A673 (cell line): ENCODE data around the gene NRXN3. TPM values are rescaled to one million over a fixed set of nuclear protein-coding genes. Genes with fewer than 3 reads are reported as not detected.

Source experiments
- BruUV-seq: library from RNA; stranded (reverse); fragments of 400-500 nt; replicated peaks from 2 replicates; lab custom pipeline; 2021; lab: Mats Ljungman, UMichigan
- CTCF ChIA-PET: fragments of 300-600 bp; sonication (Branson Sonifier 250); formaldehyde crosslinking; loops from one replicate; lab custom pipeline; 2022; ENCODE audit warnings: antibody characterized with exemption; lab: Charles Lee
- POLR2A ChIA-PET: fragments of 300-600 bp; sonication (Branson Sonifier 250); formaldehyde crosslinking; loops from one replicate; lab custom pipeline; 2022; ENCODE audit warnings: antibody characterized with exemption; ENCODE audit not compliant: low non-redundant PET; lab: Charles Lee
- DNase-seq: peaks from one replicate; pipeline ENCODE4 v3.0.0-alpha.2; 2015; ENCODE audit warnings: low spot score
- H3K27ac ChIP-seq: fragments of 200-600 bp; sonication (generic); 2 replicates; pipeline ENCODE4 v1.5.1; 2016; ENCODE audit warnings: mixed run types, low read depth, mild to moderate bottlenecking, mixed read lengths, antibody characterized with exemption, low read length; ENCODE audit not compliant: poor library complexity, severe bottlenecking
- H3K27me3 ChIP-seq: fragments of 200-600 bp; sonication (generic); replicated peaks from 2 replicates; pipeline ENCODE4 v1.6.1; 2017; ENCODE audit warnings: mixed run types, low read depth, mild to moderate bottlenecking, mixed read lengths, antibody characterized with exemption, low read length; ENCODE audit not compliant: insufficient read depth, poor library complexity
- H3K36me3 ChIP-seq: fragments of 200-600 bp; sonication (generic); 2 replicates; pipeline ENCODE4 v1.6.1; 2016; ENCODE audit warnings: mixed run types, mild to moderate bottlenecking, mixed read lengths, antibody characterized with exemption, low read length; ENCODE audit not compliant: insufficient read depth, poor library complexity, severe bottlenecking
- H3K4me1 ChIP-seq: fragments of 200-600 bp; sonication (generic); 2 replicates; pipeline ENCODE4 v1.6.1; 2017; ENCODE audit warnings: mixed run types, mild to moderate bottlenecking, mixed read lengths, antibody characterized with exemption, low read length; ENCODE audit not compliant: insufficient read depth, poor library complexity, severe bottlenecking
- H3K4me3 ChIP-seq: fragments of 200-600 bp; sonication (generic); 2 replicates; pipeline ENCODE4 v1.5.1; 2016; ENCODE audit warnings: low read depth, mixed run types, mild to moderate bottlenecking, mixed read lengths, low read length; ENCODE audit not compliant: poor library complexity, severe bottlenecking
- H3K9me3 ChIP-seq: fragments of 200-600 bp; sonication (generic); 2 replicates; pipeline ENCODE4 v1.6.1; 2016; ENCODE audit warnings: mixed run types, low read depth, mild to moderate bottlenecking, mixed read lengths, antibody characterized with exemption, low read length; ENCODE audit not compliant: poor library complexity, severe bottlenecking
- CTCF ChIP-seq: fragments of 300-800, 200-600 bp; sonication (generic); conservative IDR thresholded peaks from 2 replicates; pipeline ENCODE4 v1.5.1; 2017; ENCODE audit warnings: low read depth, mild to moderate bottlenecking, antibody characterized with exemption, low read length, moderate library complexity, mixed read lengths
- EZH2 ChIP-seq: fragments of 200-600 bp; sonication (generic); IDR thresholded peaks from 2 replicates; pipeline ENCODE4 v1.6.1; 2017; ENCODE audit warnings: borderline replicate concordance, low read depth, mild to moderate bottlenecking, mixed read lengths, antibody characterized with exemption, low read length; ENCODE audit not compliant: poor library complexity, severe bottlenecking
- intact Hi-C: fragments of 100-400 bp; cut with micrococcal nuclease; formaldehyde crosslinking; loops from one replicate; pipeline ENCODE4 v1.10.0; 2022; ENCODE audit not compliant: unreplicated experiment
- total RNA-seq: library from RNA; stranded (reverse); gene quantifications from 2 replicates; pipeline ENCODE4 v1.2.3, GENCODE V29; 2021

The NRXN3 gene
- total RNA-seq, 1 experiment from 2014 or later: 0.21 TPM

DNA sequence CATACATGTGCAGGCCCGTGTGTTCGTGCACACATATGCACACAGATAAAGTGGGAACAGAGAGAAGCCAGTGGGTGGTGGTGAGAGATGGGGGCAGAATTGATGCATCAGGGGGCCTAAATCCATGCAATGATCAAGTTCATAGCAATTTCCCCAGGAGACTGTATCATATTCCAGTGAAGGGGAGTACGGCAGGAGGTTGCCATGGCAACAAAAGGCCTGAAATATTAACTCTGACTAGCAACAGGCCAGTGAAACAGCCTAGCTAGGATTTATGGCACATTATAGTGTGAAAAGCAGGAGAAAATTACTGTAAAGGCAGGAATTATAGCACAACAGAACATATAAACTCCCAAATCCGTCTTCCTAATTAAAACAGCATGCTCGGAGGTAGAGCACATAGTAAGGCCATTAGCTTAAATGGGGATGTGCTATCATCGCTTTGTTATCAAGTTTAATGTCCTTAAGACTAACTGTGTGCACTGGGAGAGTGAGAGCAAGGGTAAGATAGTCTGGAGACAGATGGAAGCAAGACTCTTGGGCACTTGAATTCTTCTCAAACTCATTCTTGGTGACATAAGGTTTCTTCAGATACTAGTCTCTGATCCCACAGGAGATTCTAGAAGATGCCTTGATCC lies 1234.8 kb downstream of the NRXN3 start:
- BruUV-seq: no TSS peak
- Histone ChIP-seq H3K4me1 (no peaks in the 10 kb centered on the region), H3K4me3 (no peak overlapping the region), H3K27ac (no peak overlapping the region), H3K27me3 (no peaks in the 10 kb centered on the region), H3K36me3 (no peaks in the 10 kb centered on the region), H3K9me3 (no peaks in the 10 kb centered on the region)
- no peak for DNase-seq
- no peak for TF ChIP-seq CTCF
- TF ChIP-seq EZH2: no peak
- intact Hi-C loops: no loop called here
- POLR2A ChIA-PET: no interaction called here
- CTCF ChIA-PET: no interaction called here

DNA sequence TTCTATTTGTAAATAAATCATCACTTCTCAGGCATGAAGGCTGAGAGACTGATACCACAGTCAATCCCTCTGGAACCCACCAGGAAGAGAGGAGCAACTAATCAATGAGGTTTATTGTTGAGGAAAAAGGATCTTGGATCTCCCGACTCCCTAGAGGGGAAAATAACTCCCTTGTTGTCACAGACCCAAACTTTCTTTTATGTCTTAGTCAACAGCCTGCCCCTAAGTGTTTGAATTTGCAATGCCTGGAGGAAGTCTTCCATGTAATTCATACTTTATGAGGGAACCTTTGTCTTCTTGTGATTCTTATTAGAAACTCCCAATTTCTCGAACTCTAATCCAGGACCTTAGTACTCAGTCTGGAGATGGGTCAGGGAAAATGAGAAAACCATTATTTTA lies 1235.3 kb downstream of the NRXN3 start:
- Histone ChIP-seq H3K9me3 (no peaks in the 10 kb centered on the region), H3K4me3 (no peak overlapping the region), H3K36me3 (no peaks in the 10 kb centered on the region), H3K4me1 (no peaks in the 10 kb centered on the region), H3K27me3 (no peaks in the 10 kb centered on the region), H3K27ac (no peak overlapping the region)
- intact Hi-C loops: no loop called here
- no peak for DNase-seq
- TF ChIP-seq CTCF: no peak
- no peak for TF ChIP-seq EZH2
- BruUV-seq: no TSS peak
- ChIA-PET CTCF (no interaction called here), POLR2A (no interaction called here)

DNA sequence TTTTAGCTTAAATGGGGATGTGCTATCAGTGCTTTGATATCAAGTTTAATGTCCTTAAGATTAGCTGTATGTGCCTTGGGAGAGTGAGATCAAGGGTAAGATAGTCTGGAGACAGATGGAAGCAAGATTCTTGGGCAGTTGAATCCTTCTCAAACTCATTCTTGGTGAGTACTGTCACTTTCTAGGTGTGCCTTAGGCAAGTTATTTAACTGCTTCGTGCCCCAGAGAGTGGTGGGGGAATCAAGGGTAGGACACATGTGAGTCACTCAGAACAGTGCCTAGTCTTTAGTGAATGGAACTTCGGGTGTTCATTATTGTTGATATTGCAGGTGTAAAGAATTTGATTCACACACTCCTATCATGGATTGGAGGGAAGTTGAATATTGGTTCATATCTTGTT lies 1237.4 kb downstream of the NRXN3 start:
- H3K27ac ChIP-seq: no peak overlapping the region
- BruUV-seq: no TSS peak
- H3K36me3 ChIP-seq: no peaks in the 10 kb centered on the region
- H3K4me1 ChIP-seq: no peaks in the 10 kb centered on the region
- intact Hi-C loops: no loop called here
- TF ChIP-seq EZH2: no peak
- TF ChIP-seq CTCF: no peak
- no peak overlapping the region for H3K4me3 ChIP-seq
- no peaks in the 10 kb centered on the region for H3K27me3 ChIP-seq
- no peak for DNase-seq
- ChIA-PET POLR2A (no interaction called here), CTCF (no interaction called here)
- no peaks in the 10 kb centered on the region for H3K9me3 ChIP-seq
